Tibial artery (tissue), 4 donors: ENCODE measurements around the gene FBXO21.
"Not testable (repeated sequence)": the region's sequence is repeated elsewhere in the genome, so short reads cannot be mapped to it uniquely, and the experiment has no call there.

Experiments
- DNase-seq, 2 donors: peaks; one replicate each; pipeline ENCODE4 v3.0.0-alpha.2; 2019
- H3K27ac ChIP-seq, 2 donors: fragments of 200-600 bp; sonication (generic) in 1 of 2; 1 replicate in 1 of 2; 2 replicates in 1 of 2; pipeline ENCODE4 v1.5.1; 2018 to 2019; ENCODE audit warnings: mild to moderate bottlenecking in 1 of 2
- H3K27me3 ChIP-seq, 2 donors: fragments of 200-600 bp; sonication (generic) in 1 of 2; one replicate each; pipeline versions ENCODE4 v1.5.1 to v1.6.0; 2016 to 2019
- H3K36me3 ChIP-seq, 3 donors: fragments of 200-600 bp; sonication (generic) in 2 of 3; one replicate each; pipeline ENCODE4 v1.5.1; 2016 to 2019; ENCODE audit warnings: mild to moderate bottlenecking in 2 of 3
- H3K4me1 ChIP-seq, 4 donors: fragments of 200-600 bp; sonication (generic) in 2 of 4; 1 replicate in 3 of 4; 2 replicates in 1 of 4; pipeline ENCODE4 v1.5.1; 2016 to 2019
- H3K4me3 ChIP-seq, 2 donors: fragments of 200-600 bp; sonication (generic) in 1 of 2; 1 replicate in 1 of 2; 2 replicates in 1 of 2; pipeline ENCODE4 v1.5.1; 2018 to 2019; ENCODE audit warnings: mild to moderate bottlenecking in 2 of 2
- H3K9me3 ChIP-seq, 3 donors: fragments of 200-600 bp; sonication (generic) in 1 of 3; one replicate each; pipeline ENCODE4 v1.5.1; 2016 to 2019
- intact Hi-C: fragments of 100-400 bp; cut with DNase I; formaldehyde crosslinking; loops from one replicate; pipeline ENCODE4 v1.15.0; 2023; ENCODE audit warnings: low total_unique reads
- TF ChIP-seq, protein P1 (sequence below), 2 experiments: fragments of 200-600 bp in 1 of 2; fragments of 450-650 bp in 1 of 2; IDR thresholded peaks; one replicate each; pipeline ENCODE4 v1.5.1; 2017 to 2019; ENCODE audit warnings: antibody characterized with exemption in 2 of 2, mild to moderate bottlenecking in 1 of 2, moderate library complexity in 1 of 2

The FBXO21 gene

DNA sequence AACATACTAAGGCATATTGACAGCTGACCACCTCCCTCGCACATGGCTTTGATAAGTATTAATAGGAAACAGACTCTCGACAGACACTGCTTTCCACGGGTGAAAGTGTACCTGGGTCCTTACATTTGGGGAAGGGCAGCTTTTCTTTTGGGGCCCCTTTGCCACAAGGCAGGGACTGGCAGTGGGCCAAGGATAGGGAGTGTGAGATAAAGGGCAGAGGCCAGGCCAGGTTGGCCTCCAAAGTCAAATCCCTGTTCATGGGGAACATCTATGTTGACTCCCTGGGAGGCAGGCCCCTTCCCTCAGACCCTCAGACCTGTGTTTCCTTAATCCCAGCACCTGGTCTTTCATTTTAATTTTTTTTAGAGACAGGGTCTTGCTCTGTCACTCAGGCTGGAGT, 19.4 kb upstream of the FBXO21 start:
- no peak overlapping the region for H3K4me3 ChIP-seq
- intact Hi-C loops, result loop anchor here (2.0 kb wide), 1 partner anchor 627 kb away; no protein-coding TSS in a partner anchor
- peaks cover 0 to 38% of the 10 kb centered on the region in 2 donors for H3K27me3 ChIP-seq
- DNase-seq, result no peak
- no peaks in the 10 kb centered on the region for H3K9me3 ChIP-seq
- H3K27ac ChIP-seq, result no peak overlapping the region
- no peaks in the 10 kb centered on the region for H3K4me1 ChIP-seq
- no peaks in the 10 kb centered on the region for H3K36me3 ChIP-seq
- TF ChIP-seq, protein P1, sequence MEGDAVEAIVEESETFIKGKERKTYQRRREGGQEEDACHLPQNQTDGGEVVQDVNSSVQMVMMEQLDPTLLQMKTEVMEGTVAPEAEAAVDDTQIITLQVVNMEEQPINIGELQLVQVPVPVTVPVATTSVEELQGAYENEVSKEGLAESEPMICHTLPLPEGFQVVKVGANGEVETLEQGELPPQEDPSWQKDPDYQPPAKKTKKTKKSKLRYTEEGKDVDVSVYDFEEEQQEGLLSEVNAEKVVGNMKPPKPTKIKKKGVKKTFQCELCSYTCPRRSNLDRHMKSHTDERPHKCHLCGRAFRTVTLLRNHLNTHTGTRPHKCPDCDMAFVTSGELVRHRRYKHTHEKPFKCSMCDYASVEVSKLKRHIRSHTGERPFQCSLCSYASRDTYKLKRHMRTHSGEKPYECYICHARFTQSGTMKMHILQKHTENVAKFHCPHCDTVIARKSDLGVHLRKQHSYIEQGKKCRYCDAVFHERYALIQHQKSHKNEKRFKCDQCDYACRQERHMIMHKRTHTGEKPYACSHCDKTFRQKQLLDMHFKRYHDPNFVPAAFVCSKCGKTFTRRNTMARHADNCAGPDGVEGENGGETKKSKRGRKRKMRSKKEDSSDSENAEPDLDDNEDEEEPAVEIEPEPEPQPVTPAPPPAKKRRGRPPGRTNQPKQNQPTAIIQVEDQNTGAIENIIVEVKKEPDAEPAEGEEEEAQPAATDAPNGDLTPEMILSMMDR (IDR thresholded peaks at IDR 0.05), result no peak

DNA sequence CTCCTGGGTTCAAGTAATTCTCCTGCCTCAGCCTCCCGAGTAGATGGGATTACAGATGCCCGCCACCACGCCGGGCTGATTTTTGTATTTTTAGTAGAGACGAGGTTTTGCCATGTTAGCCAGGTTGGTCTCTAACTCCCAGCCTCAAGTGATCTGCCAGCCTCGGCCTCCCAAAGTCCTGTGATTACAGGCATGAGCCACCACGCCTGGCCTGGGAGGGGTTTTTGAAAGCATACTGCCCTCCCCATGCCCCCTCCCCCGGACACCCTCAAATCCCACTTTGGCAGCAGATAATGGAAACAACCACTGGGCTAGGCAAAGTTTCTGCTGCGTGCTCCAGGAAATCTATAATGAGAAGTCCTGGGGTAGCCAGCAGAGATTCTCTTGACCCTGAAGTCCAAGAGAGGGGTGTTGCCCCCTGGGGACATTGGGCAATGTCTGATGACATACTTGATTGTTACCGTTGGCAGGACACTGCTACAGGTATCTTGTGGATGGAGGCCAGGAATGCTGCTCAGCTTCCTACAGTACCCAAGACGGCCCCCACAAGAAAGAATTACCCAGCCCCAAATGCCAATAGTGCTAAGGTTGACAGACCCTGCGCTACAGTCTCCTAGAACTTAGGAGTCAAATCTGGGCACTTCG, 18.7 kb upstream of the FBXO21 start:
- TF ChIP-seq, protein P1 (IDR thresholded peaks at IDR 0.05), result no peak
- Histone ChIP-seq H3K4me3 (no peak overlapping the region), H3K27ac (no peak overlapping the region), H3K9me3 (no peaks in the 10 kb centered on the region), H3K27me3 (peaks cover 0 to 38% of the 10 kb centered on the region in 2 donors), H3K4me1 (no peaks in the 10 kb centered on the region), H3K36me3 (no peaks in the 10 kb centered on the region)
- intact Hi-C loops, result no loop called here
- no peak for DNase-seq

DNA sequence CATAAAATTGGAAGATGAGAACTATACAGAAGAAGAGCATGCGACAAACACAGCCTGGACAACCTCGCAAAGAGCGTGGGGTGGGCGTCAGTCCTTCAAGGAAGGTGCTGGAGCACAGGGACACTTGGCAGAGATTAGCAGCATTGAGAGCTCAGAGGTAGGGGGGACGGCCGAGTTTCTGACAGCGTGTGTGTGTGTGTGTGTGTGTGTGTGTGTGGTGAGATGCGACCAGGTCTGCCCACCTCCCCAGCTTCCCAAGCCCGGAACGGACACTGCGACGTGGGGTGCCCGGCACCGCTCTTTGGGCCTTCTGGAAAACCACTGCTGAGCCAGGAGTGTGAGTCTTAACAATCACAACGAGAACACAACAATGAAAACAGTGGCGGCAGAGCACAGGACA, 17.9 kb upstream of the FBXO21 start:
- Histone ChIP-seq H3K4me3 (no peak overlapping the region), H3K27me3 (peaks cover 0 to 38% of the 10 kb centered on the region in 2 donors), H3K36me3 (no peaks in the 10 kb centered on the region), H3K9me3 (no peaks in the 10 kb centered on the region), H3K4me1 (no peaks in the 10 kb centered on the region), H3K27ac (no peak overlapping the region)
- intact Hi-C loops, result no loop called here
- TF ChIP-seq, protein P1 (IDR thresholded peaks at IDR 0.05), result no peak
- DNase-seq, result no peak

DNA sequence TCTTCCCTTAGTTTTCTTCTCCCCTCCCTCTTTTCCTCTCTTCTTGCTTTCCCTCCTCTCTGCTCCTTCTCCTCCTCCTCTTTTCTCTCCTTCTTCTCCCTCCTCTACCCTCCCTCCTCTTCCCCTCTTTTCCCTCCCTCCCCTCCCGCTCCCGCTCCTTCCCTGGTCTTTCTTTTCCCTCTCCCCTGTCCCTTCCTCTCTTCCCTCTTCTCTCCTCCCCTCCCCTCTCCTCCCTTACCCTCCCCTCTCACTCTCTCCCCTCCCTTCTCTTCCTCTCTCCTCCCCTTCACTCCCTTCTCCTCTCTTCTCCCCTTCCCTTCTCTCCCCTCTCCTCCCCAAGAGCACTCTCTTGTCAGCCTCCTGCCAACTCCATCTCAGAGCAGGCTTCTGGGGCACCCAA, 17.4 kb upstream of the FBXO21 start:
- Histone ChIP-seq H3K27ac (no peak overlapping the region), H3K36me3 (no peaks in the 10 kb centered on the region), H3K4me1 (no peaks in the 10 kb centered on the region), H3K4me3 (no peak overlapping the region), H3K27me3 (peaks cover 0 to 38% of the 10 kb centered on the region in 2 donors), H3K9me3 (no peaks in the 10 kb centered on the region)
- no peak for DNase-seq
- intact Hi-C loops, result no loop called here
- TF ChIP-seq, protein P1 (IDR thresholded peaks at IDR 0.05), result no peak

DNA sequence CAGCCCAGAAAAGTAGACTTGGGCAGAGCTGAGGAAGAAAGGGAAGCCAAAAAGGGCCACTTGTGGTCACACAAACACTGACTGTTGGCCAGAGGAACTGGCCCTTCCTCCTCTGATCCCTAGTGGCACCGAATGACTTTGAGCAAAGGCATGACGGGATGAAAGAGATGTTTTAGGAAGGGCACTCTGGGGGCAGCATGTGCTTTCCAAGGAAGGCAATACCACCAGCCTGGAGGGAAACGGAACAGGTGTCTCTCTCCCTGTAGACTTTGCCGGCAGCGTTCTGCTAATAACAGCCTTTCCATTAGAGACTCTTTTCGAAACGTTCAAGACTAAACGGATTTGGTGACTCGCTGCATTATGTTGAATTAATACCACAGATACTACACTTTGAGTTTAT, 12.3 kb upstream of the FBXO21 start:
- DNase-seq, result no peak
- Histone ChIP-seq H3K4me3 (no peak overlapping the region), H3K4me1 (no peaks in the 10 kb centered on the region), H3K27ac (no peak overlapping the region), H3K27me3 (peaks cover 0 to 23% of the 10 kb centered on the region in 2 donors), H3K9me3 (no peaks in the 10 kb centered on the region), H3K36me3 (no peaks in the 10 kb centered on the region)
- intact Hi-C loops, result no loop called here
- TF ChIP-seq, protein P1 (IDR thresholded peaks at IDR 0.05), result no peak

DNA sequence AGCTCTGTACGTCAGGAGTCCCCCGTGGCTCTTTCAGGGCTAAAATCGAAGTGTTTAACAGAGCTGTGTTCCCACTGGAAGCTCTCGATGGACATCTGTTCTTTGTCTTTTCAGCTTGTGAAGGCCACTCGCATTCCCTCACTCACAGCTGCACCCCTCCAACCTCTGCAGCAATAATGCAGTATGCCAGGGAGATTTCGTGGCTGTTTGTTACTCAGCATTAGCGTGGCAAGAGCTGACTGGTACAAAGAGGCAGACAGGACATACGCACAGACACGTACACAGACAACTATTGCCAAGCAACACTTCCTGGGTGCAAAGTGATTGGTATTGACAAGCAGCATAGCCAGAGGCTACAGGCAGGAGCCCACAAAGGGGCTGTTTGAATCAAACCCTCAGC, 11.8 kb upstream of the FBXO21 start:
- TF ChIP-seq, protein P1 (IDR thresholded peaks at IDR 0.05), result no peak
- Histone ChIP-seq H3K9me3 (no peaks in the 10 kb centered on the region), H3K4me1 (no peaks in the 10 kb centered on the region), H3K36me3 (no peaks in the 10 kb centered on the region), H3K27ac (no peak overlapping the region), H3K27me3 (peaks cover 0 to 18% of the 10 kb centered on the region in 2 donors), H3K4me3 (no peak overlapping the region)
- DNase-seq, result no peak
- intact Hi-C loops, result no loop called here

DNA sequence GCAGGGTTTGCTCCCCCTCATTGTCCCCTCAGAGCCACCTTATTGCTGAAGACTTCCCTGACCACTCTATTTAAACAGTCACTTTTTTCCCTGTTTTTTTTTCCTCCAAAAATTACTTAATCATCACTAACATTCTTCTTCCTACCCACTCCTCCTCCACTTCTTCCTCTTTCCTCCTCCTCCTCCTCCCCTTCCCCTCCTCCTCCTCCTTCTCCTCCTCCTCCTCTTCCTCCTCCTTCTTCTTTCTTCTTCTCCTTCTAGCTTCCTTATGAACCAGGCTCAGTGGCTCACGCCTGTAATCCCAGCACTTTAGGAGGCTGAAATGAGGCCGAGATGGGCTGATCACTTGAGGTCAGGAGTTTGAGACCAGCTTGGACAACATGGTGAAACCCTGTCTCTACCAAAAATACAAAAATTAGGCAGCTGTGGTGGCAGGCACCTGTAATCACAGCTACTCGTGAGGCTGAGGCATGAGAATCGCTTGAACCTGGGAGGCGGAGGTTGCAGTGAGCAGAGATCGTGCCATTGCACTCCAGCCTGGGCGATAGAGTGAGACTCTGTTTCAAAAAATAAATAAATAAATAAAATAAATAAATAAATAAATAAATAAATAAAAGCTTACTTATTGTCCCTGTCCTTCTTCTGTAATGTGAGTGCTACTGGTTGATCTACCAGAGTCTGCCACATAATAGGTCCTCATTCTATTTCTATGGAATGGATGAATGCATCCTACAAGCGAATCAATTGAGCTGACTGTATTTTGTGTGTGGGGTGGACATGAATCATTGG, 9.9 kb upstream of the FBXO21 start:
- H3K4me3 ChIP-seq, H3K9me3 ChIP-seq, H3K27ac ChIP-seq, H3K4me1 ChIP-seq, H3K36me3 ChIP-seq, intact Hi-C loops: not testable (repeated sequence)
- H3K27me3 ChIP-seq, result peaks cover 0 to 14% of the 10 kb centered on the region in 2 donors
- peak in 1 of 2 donors; percentile 3 for DNase-seq

DNA sequence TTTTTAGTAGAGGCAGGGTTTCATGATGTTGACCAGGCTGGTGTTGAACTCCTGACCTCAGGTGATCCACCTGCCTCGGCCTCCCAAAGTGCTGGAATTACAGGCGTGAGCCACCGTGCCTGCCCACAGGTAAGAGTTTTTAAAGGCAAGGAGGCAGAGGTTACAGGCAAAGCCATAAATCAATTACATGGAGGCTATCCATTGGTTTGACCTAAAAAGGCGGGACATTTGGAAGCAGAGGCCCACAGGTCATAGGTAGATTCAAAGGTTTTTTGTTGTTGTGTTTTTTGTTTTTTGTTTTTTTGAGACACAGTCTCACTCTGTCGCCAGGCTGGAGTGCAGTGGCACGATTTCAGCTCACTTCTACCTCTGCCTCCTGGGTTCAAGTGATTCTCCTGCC, 6.1 kb upstream of the FBXO21 start:
- H3K4me3 ChIP-seq, H3K36me3 ChIP-seq, H3K4me1 ChIP-seq, H3K27ac ChIP-seq, H3K9me3 ChIP-seq, intact Hi-C loops, H3K27me3 ChIP-seq: not testable (repeated sequence)
- peak in 1 of 2 donors; percentile 3 for DNase-seq
